ENCODE measurements around the gene USP6NL.

Gene USP6NL

DNA sequence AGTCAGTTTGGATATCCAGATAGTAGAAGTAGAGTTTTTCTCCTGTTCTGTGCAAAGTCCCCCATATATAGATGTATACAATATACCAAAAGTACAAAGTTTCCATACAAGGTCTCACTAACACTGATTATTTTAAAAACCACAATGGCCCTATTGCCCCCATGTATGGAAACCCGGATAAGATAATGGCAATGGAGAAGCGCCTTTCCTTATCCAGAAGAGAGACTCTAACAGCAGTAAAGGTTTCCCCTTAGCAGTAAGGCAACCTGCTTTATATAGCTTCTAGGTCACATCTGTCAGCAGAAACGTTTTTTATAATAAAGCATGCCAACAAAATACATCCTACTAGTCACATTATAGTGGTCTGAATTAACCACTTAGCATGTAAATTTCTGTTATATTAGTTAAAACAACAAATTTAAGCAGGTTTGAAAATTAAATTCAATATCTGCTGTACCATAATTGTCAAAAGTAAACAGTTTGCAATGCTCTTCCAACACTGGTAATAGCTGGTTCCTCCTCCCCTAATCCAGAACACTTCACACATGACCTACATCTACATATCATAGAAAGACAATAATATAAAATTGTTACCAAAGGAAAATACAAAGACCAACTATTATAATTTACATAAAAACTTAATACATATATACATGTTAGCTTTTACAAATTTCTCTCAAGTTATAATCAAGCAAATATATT is 22.4 kb downstream of the USP6NL start:
- DNase-seq: no peak

DNA sequence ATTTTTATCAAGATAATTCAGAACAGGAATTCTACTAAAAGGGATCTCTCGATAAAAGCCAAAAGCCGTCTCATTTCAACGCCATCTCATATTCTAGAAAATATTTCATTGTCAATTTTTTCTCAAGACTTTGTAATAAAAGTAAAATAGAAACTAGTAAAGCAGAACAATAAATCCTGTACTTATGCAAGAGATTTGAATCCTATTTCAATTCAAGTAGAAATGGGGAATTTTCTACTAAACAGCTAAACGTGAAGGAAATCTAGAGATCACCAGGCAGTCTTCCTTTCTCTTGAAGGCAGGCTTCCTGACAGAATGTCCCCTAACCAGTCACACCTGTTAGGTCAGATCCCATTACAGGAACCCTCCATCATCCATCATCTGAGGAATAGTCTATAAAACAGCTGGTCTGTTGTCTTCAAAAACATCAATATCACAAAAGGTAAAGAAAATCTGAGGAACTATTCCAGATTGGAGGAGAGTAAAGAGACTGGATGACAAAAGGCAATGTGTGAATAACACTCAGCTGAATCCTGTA is 23.7 kb downstream of the USP6NL start:
- peak; percentile 54 for DNase-seq

DNA sequence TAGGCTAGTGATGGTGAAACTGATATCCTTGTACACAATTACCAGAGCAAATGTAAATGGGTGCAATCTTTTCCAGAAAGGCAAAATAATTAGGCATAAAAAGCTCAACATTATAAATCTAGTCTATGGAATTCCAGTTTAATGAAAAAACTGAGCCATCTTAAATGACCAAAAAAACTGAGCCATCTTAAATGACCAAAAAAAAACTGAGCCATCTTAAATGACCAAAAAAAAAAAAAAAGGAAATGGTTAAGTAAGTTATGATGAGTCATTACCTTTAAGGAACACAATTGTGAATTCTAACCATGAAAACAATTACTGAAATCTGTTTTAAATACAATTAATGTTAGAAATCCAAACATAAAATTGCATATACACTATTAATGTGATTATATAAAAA is 25.3 kb downstream of the USP6NL start:
- DNase-seq: no peak

DNA sequence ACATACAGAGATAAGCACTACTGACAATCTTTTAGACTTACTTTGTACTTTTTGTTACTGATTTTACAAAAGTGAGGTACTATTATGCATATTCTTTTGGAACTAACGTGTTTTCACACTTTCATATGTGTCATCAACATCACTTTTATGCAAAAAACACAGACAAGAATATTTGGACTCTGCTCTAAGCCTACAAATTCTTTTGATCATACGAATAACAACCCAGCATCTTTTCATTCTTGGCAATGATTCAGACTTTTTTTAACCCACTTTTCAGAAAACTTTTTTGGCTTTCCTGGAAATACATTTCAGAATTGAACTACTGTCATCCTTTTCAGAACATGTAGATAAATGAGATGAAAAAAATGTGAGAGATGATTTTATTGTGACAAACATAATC is 30.2 kb downstream of the USP6NL start:
- no peak for DNase-seq

- no peak for DNase-seq
Measured at GRCh38 chr10:11579885-11580284, 31.6 kb downstream of the USP6NL start.

- DNase-seq: no peak
Measured at GRCh38 chr10:11578802-11579255, 32.6 kb downstream of the USP6NL start.

- DNase-seq: no peak
Measured at GRCh38 chr10:11576092-11576809, 35.2 kb downstream of the USP6NL start.

DNA sequence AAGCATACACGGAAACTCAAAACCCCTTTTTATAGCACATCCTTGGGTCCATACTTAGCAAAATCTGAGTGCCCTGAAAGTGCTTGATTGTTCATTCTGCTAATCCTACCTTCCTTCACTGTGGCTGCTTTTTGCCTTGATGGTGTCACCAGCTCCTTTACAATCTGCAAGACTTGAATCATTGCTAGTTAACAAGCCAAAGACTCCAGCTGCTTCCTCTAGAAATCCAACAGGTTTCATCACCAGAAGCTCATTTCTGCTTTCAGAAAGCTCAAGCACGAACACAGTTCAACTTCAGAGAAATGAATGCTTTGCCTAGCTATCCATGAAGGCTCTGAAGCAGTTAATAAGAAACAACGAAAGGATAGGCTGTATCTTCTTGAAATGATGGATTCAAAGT is 38.0 kb downstream of the USP6NL start:
- no peak for DNase-seq

- no peak for DNase-seq
Measured at GRCh38 chr10:11570751-11571150, 40.7 kb downstream of the USP6NL start.

- no peak for DNase-seq
Measured at GRCh38 chr10:11569471-11569870, 42.0 kb downstream of the USP6NL start.

DNA sequence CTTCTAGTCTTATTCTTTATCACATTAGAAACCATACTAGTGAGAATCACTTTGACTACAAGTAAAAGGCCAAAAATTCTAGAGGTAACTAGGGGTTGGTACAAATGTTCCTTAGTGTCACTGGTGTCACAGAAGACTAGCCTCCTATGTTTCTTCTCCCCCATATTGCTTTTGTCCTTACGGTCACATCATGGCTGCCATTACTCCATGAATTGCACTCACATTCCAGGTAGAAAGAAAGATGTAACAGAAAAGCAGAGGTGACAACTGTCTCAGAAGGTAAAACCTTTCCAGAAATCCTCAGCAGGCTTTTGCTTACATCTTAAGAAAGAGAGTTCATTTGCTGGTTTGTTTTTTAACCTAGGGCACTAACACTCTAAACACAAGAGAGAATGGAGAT is 42.9 kb downstream of the USP6NL start:
- no peak for DNase-seq

- no peak for DNase-seq
Measured at GRCh38 chr10:11564741-11565140, 46.7 kb downstream of the USP6NL start.

- DNase-seq: no peak
Measured at GRCh38 chr10:11563936-11564335, 47.5 kb downstream of the USP6NL start.

- DNase-seq: no peak
Measured at GRCh38 chr10:11562888-11563287, 48.6 kb downstream of the USP6NL start.

DNA sequence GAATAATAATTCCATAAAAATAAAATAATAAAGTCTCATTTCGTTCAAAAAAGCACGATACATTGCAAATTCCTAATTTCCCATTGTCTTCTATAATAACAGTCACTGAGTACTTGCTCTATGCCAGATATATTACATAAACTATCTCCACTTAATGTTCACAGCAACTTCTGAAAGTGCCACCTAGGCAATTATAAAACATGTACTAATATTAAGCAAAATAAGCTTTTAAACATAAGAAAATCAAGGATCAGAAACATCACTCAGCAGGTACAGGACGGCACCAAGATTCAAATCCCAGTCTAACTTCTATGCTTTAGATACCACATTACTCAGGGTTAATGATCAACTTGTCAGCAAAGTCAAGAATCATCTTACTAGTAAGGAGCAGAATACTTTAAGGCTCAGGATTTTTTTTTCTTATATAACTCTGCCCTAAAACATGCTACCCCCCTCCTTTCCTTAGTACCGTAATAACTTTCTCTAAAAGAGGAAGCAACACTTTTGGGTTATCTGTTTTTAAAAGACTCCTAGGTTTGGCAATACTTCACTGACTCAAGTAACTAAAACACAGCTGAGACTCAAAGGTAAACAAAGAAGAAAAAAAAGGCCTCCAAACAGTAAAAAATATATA is 51.3 kb downstream of the USP6NL start:
- no peak for DNase-seq

DNA sequence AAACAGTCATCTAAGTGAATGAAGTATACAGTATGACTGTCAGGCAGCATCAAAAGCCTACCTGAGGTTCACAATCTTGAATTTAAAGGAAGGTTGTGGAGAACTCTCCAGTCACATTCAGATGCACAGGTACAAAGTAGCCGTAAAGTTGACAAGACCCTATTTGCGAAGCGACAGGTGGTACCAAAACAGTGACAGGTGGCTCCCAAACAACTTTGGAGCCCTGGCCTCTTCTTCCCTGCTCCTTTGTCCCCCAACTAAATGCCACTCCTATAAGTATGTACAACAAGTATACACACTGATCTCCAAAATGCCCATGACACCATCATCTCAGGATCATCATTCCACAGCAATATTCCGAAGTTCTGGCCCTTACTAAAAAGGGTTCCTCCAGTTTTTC is 53.5 kb downstream of the USP6NL start:
- no peak for DNase-seq

DNA sequence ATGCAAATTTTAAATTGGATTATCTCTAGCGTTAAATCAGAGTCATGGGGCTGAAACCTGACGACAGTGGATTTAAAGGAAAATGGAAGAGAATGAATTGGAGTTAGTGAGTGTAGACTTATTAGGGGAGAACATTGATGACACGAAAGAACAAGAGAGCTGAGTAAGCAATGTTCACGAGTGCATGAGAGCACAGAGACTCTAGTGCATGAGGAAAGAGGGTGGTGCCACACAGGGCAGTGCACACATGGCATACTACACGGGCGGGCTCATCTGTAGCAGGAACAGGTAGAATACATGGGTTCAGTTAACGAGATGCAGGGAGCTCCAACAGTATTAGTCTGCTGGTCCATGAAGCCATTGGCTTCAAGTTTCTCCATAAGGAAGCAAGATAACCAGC is 53.9 kb downstream of the USP6NL start:
- DNase-seq: no peak

GRCh38 chr10:11555556-11555955 is 55.9 kb downstream of the USP6NL start:
- no peak for DNase-seq

- no peak for DNase-seq
Measured at GRCh38 chr10:11553773-11554381, 57.6 kb downstream of the USP6NL start.

DNA sequence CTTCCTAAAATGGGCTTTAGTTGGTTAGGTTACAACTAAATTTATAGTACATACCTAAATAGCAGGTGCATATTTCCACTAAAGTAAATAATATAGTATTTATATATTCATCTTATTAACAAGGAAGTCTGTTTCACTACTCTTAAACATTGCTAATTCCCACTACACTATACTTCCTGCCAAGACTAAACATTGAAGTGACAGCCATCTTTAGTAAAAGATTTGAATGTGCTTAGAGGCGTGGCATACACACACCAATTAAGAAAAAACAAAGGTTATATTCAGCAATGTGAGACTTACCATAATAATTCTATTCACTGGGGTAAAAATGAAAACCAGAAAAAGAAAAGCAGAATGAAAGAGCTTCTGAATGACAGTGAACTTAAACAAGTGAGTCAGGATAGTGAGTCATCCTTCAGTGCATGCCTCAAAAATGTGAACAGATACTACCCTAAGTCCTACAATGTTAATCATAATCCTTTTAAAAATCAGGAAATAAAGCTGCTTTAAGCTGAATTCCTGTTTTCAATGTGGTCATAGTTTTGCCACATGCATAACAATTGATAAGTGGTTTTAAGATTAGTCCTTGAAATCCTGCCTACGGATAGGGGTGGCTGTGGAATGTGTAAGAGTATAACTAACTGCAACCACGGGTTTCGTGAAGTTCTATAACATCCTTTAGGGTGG is 59.4 kb downstream of the USP6NL start:
- DNase-seq: no peak

GRCh38 chr10:11551104-11551503 is 60.3 kb downstream of the USP6NL start:
- DNase-seq: no peak

DNA sequence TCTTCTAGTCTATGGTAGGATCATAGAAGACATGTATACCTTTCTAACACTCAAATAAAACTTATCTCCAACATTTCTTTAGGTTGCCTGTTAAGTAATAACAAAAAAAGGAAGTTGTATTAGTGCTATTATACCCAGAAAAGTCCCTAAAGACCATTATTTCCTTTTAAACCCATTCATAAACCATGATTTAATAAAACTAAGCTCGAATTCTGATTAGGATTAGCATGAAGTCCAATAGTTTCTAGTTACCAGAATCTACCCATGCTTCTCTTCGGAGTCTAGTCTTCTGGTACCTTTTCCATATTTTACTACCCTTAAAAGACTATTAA is 62.7 kb downstream of the USP6NL start:
- no peak for DNase-seq
